UCSD-AML1 (cell line): ENCODE measurements around the gene SPACA4.

ENCODE experiments used
- DNase-seq: peaks from one replicate; lab custom pipeline; 2025; ENCODE audit not compliant: unreplicated experiment; lab: John Stamatoyannopoulos, UW

Gene SPACA4

DNA sequence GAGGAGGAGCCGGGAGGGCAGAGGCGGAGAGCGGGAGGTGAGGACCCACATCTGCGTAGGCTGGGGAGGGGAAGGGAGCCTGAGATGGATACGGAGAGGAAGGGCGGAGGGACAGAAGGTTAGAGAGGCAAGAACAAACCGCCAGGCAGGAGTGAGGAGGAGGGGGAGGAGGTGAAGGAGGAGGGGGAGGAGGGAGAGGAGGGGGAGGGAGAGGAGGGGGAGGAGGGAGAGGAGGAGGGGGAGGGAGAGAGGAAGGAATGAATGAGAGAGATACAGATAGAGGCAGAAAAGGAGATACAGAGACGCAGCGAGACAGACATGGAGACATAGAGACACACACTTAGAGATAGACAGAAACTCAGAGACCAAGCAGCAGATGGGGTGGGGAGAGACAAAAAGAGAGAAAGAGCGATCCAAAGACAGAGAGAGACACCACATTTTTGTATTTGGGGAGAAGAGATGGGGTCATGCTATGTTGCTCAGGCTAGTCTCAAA is 40.2 kb downstream of the SPACA4 start:
- no peak for DNase-seq

DNA sequence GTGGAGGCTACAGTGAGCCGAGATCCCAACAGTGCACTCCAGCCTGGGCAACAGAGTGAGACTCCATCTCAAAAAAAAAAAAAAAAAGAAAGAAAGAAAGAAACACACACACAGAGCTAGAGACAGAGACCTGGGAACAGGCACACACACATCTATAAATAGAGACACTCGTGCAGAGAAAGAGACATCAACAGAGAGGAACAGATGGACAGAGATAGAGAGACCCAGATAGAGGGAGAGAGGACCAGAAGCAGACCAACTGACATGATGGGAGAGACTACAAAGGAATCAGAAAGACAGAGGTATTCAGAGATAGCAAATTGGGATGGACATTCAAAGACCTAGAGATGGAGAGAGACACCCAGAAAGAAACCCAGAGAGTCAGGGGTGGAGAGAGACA is 41.6 kb downstream of the SPACA4 start:
- no peak for DNase-seq

DNA sequence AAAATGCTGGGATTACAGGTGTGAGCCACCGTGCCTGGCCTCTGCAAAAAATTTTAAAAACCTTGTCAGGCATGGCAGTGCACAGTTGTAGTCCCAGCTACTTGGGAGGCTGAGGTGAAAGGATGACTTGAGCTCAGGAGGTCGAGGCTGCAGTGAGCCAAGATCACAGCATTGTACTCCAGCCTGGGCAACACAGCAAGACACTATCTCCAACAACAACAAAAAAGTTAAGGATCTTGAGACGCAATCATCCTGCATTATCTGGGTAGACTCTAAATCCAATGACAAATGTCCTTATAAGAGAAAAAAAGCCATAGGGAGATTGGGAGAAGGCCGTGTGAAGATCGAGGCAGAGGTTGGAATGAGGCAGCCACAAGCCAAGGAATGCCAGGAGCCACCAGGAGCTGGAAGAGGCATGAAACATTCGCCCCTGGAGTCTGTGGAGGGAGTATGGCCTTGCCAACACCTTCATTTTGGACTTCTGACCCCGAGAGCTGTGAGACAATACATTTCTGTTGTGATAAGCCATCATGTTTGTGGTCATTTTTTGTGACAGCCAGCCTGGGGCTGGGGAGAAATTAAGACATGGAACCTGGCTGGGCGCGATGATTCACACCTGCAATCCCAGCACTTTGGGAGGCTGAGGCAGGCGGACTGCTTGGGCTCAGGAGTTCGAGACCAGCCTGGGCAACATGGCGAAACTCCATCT is 44.6 kb downstream of the SPACA4 start:
- no peak for DNase-seq

GRCh38 chr19:48651683-48652048 is 45.1 kb downstream of the SPACA4 start:
- no peak for DNase-seq

GRCh38 chr19:48654299-48655059 is 47.9 kb downstream of the SPACA4 start:
- no peak for DNase-seq

- DNase-seq = no peak
Measured at GRCh38 chr19:48656840-48657474, 50.4 kb downstream of the SPACA4 start.
